RPMI7951 (cell line): Measurements from ENCODE around the gene ADIRF. TPM values are rescaled to one million over a fixed set of nuclear protein-coding genes. Genes with fewer than 3 reads are reported as not detected.
A peak's percentile ranks its signal among the peaks of the same experiment; 100 is the strongest.
"Not testable (repeated sequence)": the region's sequence is repeated elsewhere in the genome, so short reads cannot be mapped to it uniquely, and the experiment has no call there.

ENCODE experiments used
- DNase-seq: peaks from one replicate; pipeline ENCODE4 v3.0.0-alpha.2; 2012; ENCODE audit warnings: low read depth
- total RNA-seq: library from RNA; depleted of rRNA; stranded (reverse); fragments of >200 nt; shearing (Covaris generic); gene quantifications from 2 replicates; pipeline ENCODE4 v1.2.3, GENCODE V29; 2014; rRNA removed

The ADIRF gene
- total RNA-seq: 0.49 and 0.84 TPM in 2 replicates

- DNase-seq: no peak
These were observed at the start of gene ADIRF for GRCh38 chr10:86968271-86968993. TSS of gene ADIRF (plus strand) at chr10:86968482. CDS start at chr10:86968545, 63 bp downstream.

- DNase-seq: no peak
These were observed 45.7 kb upstream of the ADIRF start for GRCh38 chr10:86922553-86922961.

DNA sequence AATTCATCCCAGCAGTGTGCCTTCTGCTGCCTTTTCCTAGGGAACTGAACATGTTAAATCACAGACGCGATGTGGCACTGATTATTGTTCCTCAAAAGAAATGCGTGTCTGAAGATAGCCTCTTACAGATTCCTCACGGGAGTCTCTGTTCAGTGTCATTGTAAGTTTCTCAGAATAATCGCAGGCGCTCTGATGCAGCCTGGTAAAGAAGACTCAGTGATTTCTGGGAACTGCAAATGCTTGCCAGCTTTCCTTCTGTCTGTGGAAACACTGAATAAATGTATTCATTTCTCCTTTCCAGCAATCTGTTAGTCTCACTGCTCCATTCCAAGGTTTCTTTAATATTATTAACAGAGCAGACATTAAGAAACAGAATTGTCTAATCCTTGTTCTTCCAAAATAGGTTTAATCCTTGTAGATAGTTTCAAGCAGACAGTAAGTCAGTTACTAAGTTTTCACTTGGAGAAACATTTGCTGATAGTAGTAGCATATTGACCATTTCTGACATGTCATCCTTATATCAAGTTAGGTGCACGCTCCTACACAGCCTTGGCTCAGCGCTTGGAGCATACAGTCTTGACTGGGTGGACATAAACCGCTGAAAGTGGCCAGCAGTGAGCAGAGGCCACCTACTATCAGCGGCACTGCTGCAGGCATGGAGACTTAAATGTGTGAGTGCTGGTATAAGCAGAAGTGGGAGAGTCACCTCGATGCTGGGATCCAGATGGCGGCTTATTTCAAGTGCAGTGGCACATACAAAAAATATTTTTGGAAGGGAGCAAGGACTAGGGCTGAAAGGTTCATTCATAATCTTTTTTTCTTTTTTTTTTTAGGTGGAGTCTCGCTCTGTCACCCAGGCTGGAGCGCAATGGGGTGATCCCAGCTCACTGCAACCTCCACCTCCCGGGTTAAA lies 38.6 kb upstream of the ADIRF start:
- DNase-seq: no peak

- DNase-seq: no peak
These were observed 36.4 kb upstream of the ADIRF start for GRCh38 chr10:86931872-86932271.

- DNase-seq: no peak
These were observed 35.6 kb upstream of the ADIRF start for GRCh38 chr10:86932674-86933073.

GRCh38 chr10:86934162-86934711 lies 34.0 kb upstream of the ADIRF start:
- not testable (repeated sequence) for DNase-seq

DNA sequence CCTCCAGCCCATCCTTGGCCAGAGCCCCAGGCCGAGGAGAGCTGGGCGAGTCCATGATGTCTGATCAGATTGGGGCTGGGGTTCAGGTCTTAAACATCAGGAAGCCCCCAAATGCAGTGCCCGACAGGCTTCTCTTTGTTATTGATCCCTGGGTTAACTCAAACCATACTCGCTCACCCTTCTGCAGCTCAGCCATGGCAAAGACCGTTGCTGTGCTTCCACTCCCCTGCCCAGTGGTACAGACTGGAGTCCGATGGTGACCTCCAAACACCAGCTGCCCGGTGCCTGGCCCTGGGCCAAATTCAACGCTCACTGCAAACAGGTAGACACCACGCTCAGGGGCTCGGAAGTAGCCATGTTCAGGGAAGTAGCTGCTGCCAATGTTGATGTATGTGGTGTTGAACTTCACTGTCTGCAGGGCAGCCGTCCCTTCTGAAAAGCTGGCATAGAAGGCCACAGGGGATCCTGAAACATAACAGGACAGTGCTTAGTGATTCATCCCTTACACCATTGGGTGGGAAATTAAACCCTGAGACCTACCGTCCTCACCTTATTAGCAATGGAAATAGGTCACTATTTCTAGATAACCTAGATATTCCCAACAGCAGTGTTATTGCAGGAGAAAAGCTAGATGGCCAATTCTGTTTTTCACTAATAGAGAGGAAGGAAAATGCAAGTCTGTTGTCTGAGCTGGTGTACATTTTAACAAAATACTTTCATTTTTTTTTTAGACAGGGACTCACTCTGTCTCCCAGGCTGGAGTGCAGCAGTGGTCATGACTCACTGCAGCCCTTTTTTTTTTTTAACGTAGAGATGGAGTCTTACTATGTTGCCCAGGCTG lies 31.4 kb upstream of the ADIRF start:
- DNase-seq: peak; percentile 56

GRCh38 chr10:86937502-86938154 lies 30.7 kb upstream of the ADIRF start:
- no peak for DNase-seq

DNA sequence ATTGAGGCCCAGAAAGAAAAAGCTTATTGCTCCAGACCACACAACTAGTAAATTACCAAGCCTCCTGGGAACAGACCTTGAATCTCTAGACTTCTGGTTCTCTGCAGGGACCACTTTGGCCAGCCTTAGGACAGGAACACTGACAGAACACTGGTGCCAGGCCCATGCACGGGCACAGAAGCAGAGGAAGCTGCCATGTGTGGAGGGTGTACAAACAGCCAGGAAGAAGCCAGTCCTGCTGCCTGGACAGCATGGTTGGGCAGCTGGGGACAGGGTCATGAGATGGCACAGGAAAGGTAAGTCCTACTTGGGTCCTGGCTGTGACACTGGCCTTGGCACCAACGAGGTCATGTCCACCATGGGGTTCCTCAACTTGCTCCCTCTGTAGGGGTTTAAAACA lies 30.0 kb upstream of the ADIRF start:
- no peak for DNase-seq

DNA sequence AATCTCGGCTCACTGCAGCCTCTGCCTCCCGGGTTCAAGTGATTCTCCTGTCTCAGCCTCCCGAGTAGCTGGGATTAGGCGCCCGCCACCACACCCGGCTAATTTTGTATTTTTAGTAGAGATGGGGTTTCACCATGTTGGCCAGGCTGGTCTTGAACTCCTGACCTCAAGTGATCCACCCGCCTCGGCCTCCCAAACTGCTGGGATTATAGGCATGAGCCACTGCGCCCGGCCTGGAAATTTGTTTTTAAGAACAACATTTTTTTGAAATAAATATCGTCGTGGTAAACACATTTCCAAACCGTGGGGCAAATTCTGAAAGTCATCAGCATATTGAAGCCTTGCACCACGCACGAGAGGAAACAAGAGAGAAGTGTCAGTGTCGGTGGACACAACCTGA lies 28.2 kb upstream of the ADIRF start:
- not testable (repeated sequence) for DNase-seq

DNA sequence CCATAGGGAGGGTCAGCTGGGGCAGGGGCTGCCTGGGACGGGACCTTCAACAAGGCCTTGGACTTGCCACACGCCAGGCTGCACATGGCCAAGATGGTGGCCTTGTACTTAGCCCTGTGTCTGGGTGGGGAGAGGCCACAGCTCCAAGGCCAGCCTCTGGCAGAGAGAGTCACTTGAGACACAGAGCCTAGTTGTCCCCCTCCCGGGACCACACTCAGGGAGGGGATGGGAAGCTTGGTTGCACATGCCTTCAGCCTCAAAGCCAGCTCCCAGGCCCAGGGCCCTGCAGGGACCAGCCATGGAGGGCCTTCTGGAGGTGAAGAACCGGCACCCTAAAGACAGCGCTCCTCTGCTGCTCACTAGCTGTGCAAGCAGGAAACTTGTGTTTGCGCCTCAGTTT lies 27.6 kb upstream of the ADIRF start:
- DNase-seq: no peak

DNA sequence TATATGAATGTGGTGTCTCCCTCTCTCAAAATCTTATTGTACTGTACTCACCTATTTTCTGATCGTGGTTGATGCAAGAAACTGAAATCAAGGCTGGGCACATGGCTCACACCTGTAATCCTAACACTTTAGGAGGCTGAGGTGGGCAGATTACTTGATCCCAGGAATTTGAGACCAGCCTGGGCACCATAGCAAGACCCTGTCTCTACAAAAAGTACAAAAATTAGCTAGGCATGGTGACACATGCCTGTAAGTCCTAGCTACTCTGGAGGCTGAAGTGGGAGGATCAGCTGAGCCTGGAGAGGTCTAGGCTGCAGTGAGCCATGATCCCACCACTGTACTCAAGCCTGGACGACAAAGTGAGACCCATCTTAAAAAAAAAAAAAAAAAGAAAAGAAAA lies 26.9 kb upstream of the ADIRF start:
- no peak for DNase-seq

DNA sequence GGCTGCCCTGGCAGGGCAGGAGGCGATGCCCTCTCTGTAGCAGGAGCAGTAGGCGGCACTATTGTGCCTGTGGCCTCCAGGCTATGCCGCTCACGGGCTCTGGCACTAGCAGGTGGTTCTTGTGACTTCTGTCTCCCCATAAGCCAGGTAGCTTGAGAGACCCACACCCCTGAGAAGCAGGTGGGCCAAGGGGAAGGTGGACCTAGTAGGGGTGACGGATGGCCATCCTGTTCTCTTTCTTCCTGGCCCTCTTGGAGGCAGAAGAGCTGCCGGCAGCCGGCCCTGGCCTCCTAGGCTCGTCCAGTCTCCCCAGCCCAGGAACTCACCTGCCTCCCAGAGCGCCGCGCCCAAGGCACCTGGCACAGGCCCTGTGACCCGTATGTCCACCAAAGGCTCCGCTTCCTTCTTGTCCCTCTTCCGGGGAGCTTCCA lies 26.3 kb upstream of the ADIRF start:
- DNase-seq: no peak

GRCh38 chr10:86942441-86943315 lies 25.6 kb upstream of the ADIRF start:
- peak; percentile 20 for DNase-seq

- no peak for DNase-seq
These were observed 24.8 kb upstream of the ADIRF start for GRCh38 chr10:86943316-86944030.

GRCh38 chr10:86944031-86944419 lies 24.3 kb upstream of the ADIRF start:
- no peak for DNase-seq

DNA sequence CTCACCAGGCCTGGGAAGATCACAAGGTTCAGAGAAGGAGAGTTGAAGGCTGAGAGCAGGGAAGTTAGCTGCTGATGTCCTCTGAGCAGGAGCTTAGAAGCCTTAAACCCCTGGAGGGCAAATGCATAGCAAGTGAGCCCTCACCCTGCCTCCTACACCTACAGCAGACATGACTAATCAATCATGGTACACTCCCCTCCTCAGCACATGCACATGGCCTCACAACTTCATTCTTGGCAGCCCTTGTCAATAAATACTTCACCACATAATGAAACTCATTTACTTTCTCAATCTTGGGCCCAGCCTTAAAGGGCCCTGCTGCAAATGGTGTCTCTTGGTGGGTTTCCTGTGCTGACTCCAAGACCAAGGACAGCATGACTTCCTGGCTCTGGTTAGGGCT lies 23.8 kb upstream of the ADIRF start:
- DNase-seq: peak; percentile 39

DNA sequence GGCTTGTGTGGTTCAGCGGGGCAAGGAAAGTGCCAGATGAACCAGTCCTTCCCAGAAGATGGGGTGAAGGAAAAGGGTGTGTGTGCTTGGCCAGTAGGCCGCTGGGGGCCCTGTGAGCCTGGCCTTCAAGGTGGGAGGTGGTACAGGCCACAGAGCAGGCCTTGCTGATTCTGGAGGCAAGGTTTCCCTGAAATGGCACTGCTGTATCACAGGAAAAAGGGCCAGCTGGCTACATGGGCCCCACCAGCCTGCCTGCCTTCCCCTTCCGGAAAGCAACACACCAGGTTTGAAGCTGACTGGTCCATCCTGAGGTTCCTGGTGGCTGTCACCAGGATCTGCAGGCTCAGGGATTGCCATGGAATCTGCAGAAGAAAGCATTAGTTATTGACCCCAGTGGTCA lies 23.4 kb upstream of the ADIRF start:
- no peak for DNase-seq
